Neural crest cell (in vitro differentiated cells): Measurements from ENCODE around the gene ST7. TPM values are rescaled to one million over a fixed set of nuclear protein-coding genes. Genes with fewer than 3 reads are reported as not detected.

Experiments used
- DNase-seq: peaks from one replicate; pipeline ENCODE4 v3.0.0; 2021; ENCODE audit warnings: low read depth, mixed read lengths, low spot score
- H3K27ac Mint-ChIP-seq: one replicate; pipeline ENCODE4 v1.8.0; 2021; ENCODE audit warnings: mild to moderate bottlenecking, mixed read lengths; ENCODE audit not compliant: unreplicated experiment
- H3K27me3 Mint-ChIP-seq: 2 replicates; pipeline ENCODE4 v1.8.0; 2021; ENCODE audit warnings: low read depth, mild to moderate bottlenecking, mixed read lengths
- H3K36me3 Mint-ChIP-seq: 2 replicates; pipeline ENCODE4 v1.8.0; 2021; ENCODE audit warnings: low read depth, mild to moderate bottlenecking, mixed read lengths
- H3K4me1 Mint-ChIP-seq: 2 replicates; pipeline ENCODE4 v1.8.0; 2021; ENCODE audit warnings: mixed read lengths
- H3K4me3 Mint-ChIP-seq: one replicate; pipeline ENCODE4 v1.8.0; 2021; ENCODE audit warnings: mild to moderate bottlenecking, mixed read lengths
- H3K9me3 Mint-ChIP-seq: 2 replicates; pipeline ENCODE4 v1.8.0; 2021; ENCODE audit warnings: mixed read lengths
- total RNA-seq: library from RNA; stranded (reverse); gene quantifications from 2 replicates; pipeline ENCODE4 v1.2.1, GENCODE V29; 2021
- TF ChIP-seq, protein P1 (sequence below): fragments of 200-600 bp; sonication (generic); conservative IDR thresholded peaks from 2 replicates; pipeline ENCODE4 v1.5.0; 2021; ENCODE audit warnings: antibody characterized with exemption, mild to moderate bottlenecking

The ST7 gene
- total RNA-seq, 1 donor from 2014 or later = 22.4 TPM

DNA sequence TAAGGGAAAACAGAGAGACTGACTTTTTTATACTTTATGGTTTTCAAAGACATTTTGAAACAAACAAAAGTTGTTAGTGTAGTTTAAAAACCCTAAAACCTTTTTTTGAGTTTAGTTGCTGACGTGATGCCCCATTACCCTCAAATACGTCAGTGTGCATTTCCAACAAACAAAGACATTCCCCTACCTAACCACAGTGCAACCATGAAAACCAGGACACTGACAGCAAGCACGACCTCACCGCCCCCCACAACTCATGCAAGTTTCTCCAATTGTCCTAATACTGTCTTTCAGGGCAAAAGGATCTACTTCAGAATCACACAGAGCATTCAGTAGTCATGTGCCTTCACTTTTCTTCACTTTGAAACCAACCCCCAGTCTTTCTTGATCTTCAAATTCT lies 294.5 kb downstream of the ST7 start:
- TF ChIP-seq, protein P1, sequence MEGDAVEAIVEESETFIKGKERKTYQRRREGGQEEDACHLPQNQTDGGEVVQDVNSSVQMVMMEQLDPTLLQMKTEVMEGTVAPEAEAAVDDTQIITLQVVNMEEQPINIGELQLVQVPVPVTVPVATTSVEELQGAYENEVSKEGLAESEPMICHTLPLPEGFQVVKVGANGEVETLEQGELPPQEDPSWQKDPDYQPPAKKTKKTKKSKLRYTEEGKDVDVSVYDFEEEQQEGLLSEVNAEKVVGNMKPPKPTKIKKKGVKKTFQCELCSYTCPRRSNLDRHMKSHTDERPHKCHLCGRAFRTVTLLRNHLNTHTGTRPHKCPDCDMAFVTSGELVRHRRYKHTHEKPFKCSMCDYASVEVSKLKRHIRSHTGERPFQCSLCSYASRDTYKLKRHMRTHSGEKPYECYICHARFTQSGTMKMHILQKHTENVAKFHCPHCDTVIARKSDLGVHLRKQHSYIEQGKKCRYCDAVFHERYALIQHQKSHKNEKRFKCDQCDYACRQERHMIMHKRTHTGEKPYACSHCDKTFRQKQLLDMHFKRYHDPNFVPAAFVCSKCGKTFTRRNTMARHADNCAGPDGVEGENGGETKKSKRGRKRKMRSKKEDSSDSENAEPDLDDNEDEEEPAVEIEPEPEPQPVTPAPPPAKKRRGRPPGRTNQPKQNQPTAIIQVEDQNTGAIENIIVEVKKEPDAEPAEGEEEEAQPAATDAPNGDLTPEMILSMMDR = no peak
- H3K27ac Mint-ChIP-seq = no peak overlapping the region
- no peaks in the 10 kb centered on the region for H3K36me3 Mint-ChIP-seq
- peaks cover 6% of the 10 kb centered on the region for H3K9me3 Mint-ChIP-seq
- H3K4me1 Mint-ChIP-seq = peaks cover 5% of the 10 kb centered on the region
- H3K27me3 Mint-ChIP-seq = no peaks in the 10 kb centered on the region
- no peak overlapping the region for H3K4me3 Mint-ChIP-seq
- no peak for DNase-seq

DNA sequence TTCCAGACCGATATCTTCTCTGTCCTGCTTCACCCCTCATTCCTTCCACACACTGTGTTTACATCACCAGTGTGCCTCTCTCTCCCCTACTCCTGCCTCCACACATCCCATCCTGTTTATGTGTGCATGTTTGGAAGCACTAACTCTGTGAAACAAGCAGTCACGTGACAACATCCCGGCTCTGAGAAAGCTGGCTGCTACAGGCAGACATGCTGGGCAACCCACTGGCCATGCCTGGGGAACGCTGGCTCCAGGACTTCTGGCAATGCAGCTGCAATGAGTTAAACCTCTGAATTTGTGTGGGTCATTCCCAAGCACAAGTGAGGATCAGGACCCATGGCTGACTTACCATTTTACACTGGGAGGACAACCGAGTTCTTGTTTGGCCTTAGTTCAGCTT lies 295.5 kb downstream of the ST7 start:
- Mint-ChIP-seq H3K9me3 (peaks cover 6% of the 10 kb centered on the region), H3K4me1 (peaks cover 5% of the 10 kb centered on the region), H3K27ac (no peak overlapping the region), H3K36me3 (no peaks in the 10 kb centered on the region), H3K4me3 (no peak overlapping the region), H3K27me3 (no peaks in the 10 kb centered on the region)
- no peak for DNase-seq
- TF ChIP-seq, protein P1 = no peak

DNA sequence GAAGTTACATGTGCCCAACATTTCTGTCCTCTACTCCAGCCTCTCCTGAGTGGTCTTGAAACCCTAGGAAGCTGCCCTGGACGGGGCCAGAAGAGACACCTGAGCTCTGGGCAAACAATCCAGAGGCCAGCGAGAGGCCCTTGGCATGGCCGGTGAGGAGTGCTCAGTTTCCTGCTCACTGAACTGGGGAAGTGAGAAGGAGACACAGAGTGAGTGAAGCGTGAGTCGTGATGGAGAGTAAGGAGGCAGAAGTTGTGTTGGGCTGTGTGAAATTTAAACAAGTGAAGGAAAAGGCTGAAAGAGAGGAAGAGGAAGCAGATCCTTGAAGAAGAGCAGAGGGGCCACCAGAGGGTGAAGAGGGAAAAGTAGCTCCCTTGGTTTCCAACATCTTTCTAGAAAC lies 296.4 kb downstream of the ST7 start:
- H3K4me3 Mint-ChIP-seq = no peak overlapping the region
- H3K27ac Mint-ChIP-seq = peak overlapping the region; percentile 12
- H3K27me3 Mint-ChIP-seq = no peaks in the 10 kb centered on the region
- TF ChIP-seq, protein P1 = no peak
- H3K36me3 Mint-ChIP-seq = no peaks in the 10 kb centered on the region
- H3K4me1 Mint-ChIP-seq = peaks cover 5% of the 10 kb centered on the region
- DNase-seq = no peak
- peaks cover 6% of the 10 kb centered on the region for H3K9me3 Mint-ChIP-seq

DNA sequence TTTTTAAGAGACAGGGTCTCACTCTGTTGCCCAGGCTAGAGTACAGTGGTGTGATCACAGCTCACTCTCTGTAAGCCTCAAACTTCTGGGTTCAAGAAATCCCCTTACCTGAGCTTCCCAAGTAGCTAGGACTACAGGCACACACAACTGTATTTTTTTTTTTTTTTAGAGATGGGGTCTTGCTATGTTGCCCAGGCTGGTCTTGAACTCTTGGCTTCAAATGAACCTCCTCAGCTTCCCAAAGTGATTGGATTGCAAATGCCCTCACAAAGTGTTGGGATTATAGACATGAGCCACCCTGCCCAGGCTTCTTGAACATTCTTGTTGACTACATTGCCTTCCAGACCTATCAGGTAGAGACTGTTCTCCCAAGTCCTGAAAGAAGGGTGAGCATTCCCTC lies 296.9 kb downstream of the ST7 start:
- Mint-ChIP-seq H3K4me1 (peaks cover 5% of the 10 kb centered on the region), H3K27me3 (no peaks in the 10 kb centered on the region), H3K27ac (no peak overlapping the region), H3K9me3 (peaks cover 5% of the 10 kb centered on the region), H3K36me3 (no peaks in the 10 kb centered on the region), H3K4me3 (no peak overlapping the region)
- TF ChIP-seq, protein P1 = no peak
- DNase-seq = no peak

DNA sequence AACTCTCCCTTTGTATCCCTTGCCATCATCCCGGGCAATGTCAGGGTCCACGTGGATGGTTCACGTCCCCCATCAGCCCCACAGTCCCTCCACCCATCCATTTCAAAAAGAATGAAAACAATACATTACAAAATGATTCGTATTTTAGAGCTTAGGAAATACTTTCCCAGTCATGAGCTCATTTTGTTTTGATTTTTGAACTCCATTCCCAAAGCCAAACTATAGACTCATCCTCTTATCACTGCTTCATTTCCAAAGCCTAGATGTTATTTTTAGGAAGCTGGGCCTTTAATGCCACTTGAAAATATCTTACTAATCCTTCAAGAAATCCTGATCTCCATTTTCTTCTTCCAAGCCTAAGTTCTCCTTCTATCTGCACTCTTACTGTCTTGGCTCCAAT lies 297.5 kb downstream of the ST7 start:
- no peak for DNase-seq
- Mint-ChIP-seq H3K9me3 (no peaks in the 10 kb centered on the region), H3K27ac (no peak overlapping the region), H3K27me3 (no peaks in the 10 kb centered on the region), H3K4me3 (no peak overlapping the region), H3K4me1 (peaks cover 5% of the 10 kb centered on the region), H3K36me3 (no peaks in the 10 kb centered on the region)
- TF ChIP-seq, protein P1 = no peak

DNA sequence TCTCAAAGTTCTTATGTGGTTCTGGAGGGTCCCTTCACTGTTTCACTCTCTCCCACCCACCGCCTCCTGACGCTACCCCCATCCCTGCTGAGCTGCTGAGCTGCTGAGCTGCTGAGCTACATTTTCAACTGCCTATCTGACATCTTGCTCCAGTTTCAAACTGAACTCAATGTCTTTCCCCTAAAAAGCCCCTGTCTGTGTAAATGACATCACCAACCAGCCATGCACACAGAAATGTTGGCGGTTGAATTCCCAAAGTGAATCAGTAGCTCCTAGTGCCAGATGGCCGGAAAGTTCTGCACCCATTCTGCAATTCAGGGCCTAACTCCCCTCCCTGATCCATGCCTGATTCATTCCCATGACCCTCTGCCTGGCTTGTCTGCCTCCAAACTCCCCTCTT lies 298.4 kb downstream of the ST7 start:
- H3K27me3 Mint-ChIP-seq = no peaks in the 10 kb centered on the region
- TF ChIP-seq, protein P1 = no peak

More for the DNA sequence above, 298.4 kb downstream of the ST7 start:
- no peak for DNase-seq
- Mint-ChIP-seq H3K4me3 (no peak overlapping the region), H3K27ac (peak overlapping the region; percentile 32), H3K4me1 (peaks cover 5% of the 10 kb centered on the region), H3K36me3 (no peaks in the 10 kb centered on the region), H3K9me3 (no peaks in the 10 kb centered on the region)
